Measurements from ENCODE around the gene SGCG.
"Not testable (repeated sequence)": the region's sequence is repeated elsewhere in the genome, so short reads cannot be mapped to it uniquely, and the experiment has no call there.

SGCG gene

GRCh38 chr13:23203516-23203915 is 22.7 kb downstream of the SGCG start:
- in situ Hi-C loops (cut with HindIII; ENCODE audit: low sequenced_read_pairs) = no loop called here
- no peak for TF ChIP-seq CTCF (IDR thresholded peaks at IDR 0.05; ENCODE audit: low read depth, low read length)
- DNase-seq (ENCODE audit: low read depth, low spot score) = no peak
- H3K4me3 ChIP-seq (ENCODE audit: low read depth, low read length) = no peak overlapping the region

GRCh38 chr13:23205807-23206206 is 25.0 kb downstream of the SGCG start:
- no peak for TF ChIP-seq CTCF (IDR thresholded peaks at IDR 0.05; ENCODE audit: low read depth, low read length)
- H3K4me3 ChIP-seq (ENCODE audit: low read depth, low read length) = no peak overlapping the region
- in situ Hi-C loops (cut with HindIII; ENCODE audit: low sequenced_read_pairs) = no loop called here
- no peak for DNase-seq (ENCODE audit: low read depth, low spot score)

- peak; percentile 0 for DNase-seq (ENCODE audit: low read depth, low spot score)
- TF ChIP-seq CTCF (IDR thresholded peaks at IDR 0.05; ENCODE audit: low read depth, low read length) = no peak
- in situ Hi-C loops (cut with HindIII; ENCODE audit: low sequenced_read_pairs) = no loop called here
- H3K4me3 ChIP-seq (ENCODE audit: low read depth, low read length) = no peak overlapping the region
These were observed 31.9 kb downstream of the SGCG start for GRCh38 chr13:23212671-23213070.

- no peak overlapping the region for H3K4me3 ChIP-seq (ENCODE audit: low read depth, low read length)
- no peak for DNase-seq (ENCODE audit: low read depth, low spot score)
- TF ChIP-seq CTCF (IDR thresholded peaks at IDR 0.05; ENCODE audit: low read depth, low read length) = no peak
- in situ Hi-C loops (cut with HindIII; ENCODE audit: low sequenced_read_pairs) = no loop called here
These were observed 50.5 kb downstream of the SGCG start for GRCh38 chr13:23231241-23231640.

- in situ Hi-C loops (cut with HindIII; ENCODE audit: low sequenced_read_pairs) = no loop called here
- DNase-seq (ENCODE audit: low read depth, low spot score) = no peak
- no peak overlapping the region for H3K4me3 ChIP-seq (ENCODE audit: low read depth, low read length)
- no peak for TF ChIP-seq CTCF (IDR thresholded peaks at IDR 0.05; ENCODE audit: low read depth, low read length)
These were observed 55.2 kb downstream of the SGCG start for GRCh38 chr13:23235994-23236393.

GRCh38 chr13:23243066-23243465 is 62.3 kb downstream of the SGCG start:
- DNase-seq (ENCODE audit: low read depth, low spot score) = no peak
- in situ Hi-C loops (cut with HindIII; ENCODE audit: low sequenced_read_pairs) = no loop called here
- no peak overlapping the region for H3K4me3 ChIP-seq (ENCODE audit: low read depth, low read length)
- TF ChIP-seq CTCF (IDR thresholded peaks at IDR 0.05; ENCODE audit: low read depth, low read length) = no peak

- in situ Hi-C loops (cut with HindIII; ENCODE audit: low sequenced_read_pairs); H3K4me3 ChIP-seq (ENCODE audit: low read depth, low read length); DNase-seq (ENCODE audit: low read depth, low spot score): not testable (repeated sequence)
These were observed 67.6 kb downstream of the SGCG start for GRCh38 chr13:23248410-23248809.

All from astrocyte of the spinal cord (primary cell).